Measurements from ENCODE around the gene MFRP. TPM values are rescaled to one million over a fixed set of nuclear protein-coding genes. Genes with fewer than 3 reads are reported as not detected.
A peak's percentile ranks its signal among the peaks of the same experiment; 100 is the strongest.

MFRP gene
- total and polyA plus RNA-seq, 9 of the 15 experiments (the other 6 are each of a cell fraction or from before 2014, with no cell fraction given), result not detected

DNA sequence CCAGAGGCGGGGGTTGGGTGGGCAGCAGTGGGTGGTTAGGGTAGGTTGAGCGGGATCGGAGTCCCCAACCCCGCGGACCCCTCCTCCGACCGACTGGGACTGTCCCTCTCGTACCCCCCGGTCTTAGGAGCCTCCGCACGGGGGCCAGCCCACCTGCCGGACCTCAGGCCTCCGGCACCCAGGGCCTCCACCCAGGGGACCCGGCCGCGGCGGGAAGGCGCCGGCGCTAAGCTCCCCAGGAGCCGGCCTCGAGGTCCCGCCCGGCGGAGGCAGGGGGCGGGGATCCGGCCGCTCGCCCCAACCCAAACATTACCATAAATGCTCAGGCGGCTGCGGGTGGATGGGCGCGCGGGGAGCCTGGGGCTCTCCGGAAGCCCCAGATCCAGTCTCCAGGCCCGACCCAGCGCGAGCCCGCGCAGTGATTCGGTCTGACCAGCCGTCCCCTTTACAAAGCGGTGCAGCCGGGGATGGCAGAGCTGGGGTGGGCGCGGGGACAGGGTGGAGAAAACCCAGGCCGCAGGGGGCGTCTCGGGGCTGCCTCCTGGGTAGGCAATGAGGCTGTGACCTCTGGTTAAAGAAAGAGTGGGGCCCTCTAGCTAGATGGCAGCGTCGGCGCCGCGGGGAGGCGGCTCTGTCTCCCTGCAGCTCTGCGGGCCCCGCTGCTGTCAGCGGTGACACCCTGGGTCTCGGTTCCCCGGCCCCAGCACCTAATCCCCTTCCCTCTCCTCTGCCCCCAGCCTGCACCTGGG is 25.6 kb downstream of the MFRP start (continued):
- TF ChIP-seq MYBL2 (IDR thresholded peaks at IDR 0.05; ENCODE audit: low read depth), result no peak
- no peak for TF ChIP-seq MYBL2 (CRISPR knock-in tag; IDR thresholded peaks at IDR 0.05; ENCODE audit: borderline replicate concordance)
- no peak for TF ChIP-seq KHSRP (IDR thresholded peaks at IDR 0.05)
- TF ChIP-seq, protein P1, sequence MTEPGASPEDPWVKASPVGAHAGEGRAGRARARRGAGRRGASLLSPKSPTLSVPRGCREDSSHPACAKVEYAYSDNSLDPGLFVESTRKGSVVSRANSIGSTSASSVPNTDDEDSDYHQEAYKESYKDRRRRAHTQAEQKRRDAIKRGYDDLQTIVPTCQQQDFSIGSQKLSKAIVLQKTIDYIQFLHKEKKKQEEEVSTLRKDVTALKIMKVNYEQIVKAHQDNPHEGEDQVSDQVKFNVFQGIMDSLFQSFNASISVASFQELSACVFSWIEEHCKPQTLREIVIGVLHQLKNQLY (CRISPR knock-in tag; conservative IDR thresholded peaks at IDR 0.05), result no peak
- no peak for TF ChIP-seq SMAD2 (IDR thresholded peaks at IDR 0.05; ENCODE audit: low read depth, low read length)
- peak; percentile 47; the same call in 1 of the 2 replicates for TF ChIP-seq MBD2 (IDR thresholded peaks at IDR 0.05; ENCODE audit: borderline replicate concordance, low read depth)
- TF ChIP-seq, protein P2, sequence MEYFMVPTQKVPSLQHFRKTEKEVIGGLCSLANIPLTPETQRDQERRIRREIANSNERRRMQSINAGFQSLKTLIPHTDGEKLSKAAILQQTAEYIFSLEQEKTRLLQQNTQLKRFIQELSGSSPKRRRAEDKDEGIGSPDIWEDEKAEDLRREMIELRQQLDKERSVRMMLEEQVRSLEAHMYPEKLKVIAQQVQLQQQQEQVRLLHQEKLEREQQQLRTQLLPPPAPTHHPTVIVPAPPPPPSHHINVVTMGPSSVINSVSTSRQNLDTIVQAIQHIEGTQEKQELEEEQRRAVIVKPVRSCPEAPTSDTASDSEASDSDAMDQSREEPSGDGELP (CRISPR knock-in tag; IDR thresholded peaks at IDR 0.05; ENCODE audit: borderline replicate concordance), result no peak
- no peak for TF ChIP-seq TAF15 (IDR thresholded peaks at IDR 0.05; ENCODE audit: low read depth, low read length)
- TF ChIP-seq ZNF695 (CRISPR knock-in tag; IDR thresholded peaks at IDR 0.05), result no peak
- TF ChIP-seq RREB1 (CRISPR knock-in tag; IDR thresholded peaks at IDR 0.05), result no peak; the same call in 1 of the 2 replicates
- TF ChIP-seq ZNF124 (CRISPR knock-in tag; IDR thresholded peaks at IDR 0.05), result no peak
- TF ChIP-seq NFE2 (IDR thresholded peaks at IDR 0.05; ENCODE audit: low read depth), result no peak
- TF ChIP-seq ZNF589 (CRISPR knock-in tag; IDR thresholded peaks at IDR 0.05; ENCODE audit: low read depth), result no peak
- no peak for TF ChIP-seq MTA1 (IDR thresholded peaks at IDR 0.05; ENCODE audit: borderline replicate concordance)
- TF ChIP-seq, protein P3, sequence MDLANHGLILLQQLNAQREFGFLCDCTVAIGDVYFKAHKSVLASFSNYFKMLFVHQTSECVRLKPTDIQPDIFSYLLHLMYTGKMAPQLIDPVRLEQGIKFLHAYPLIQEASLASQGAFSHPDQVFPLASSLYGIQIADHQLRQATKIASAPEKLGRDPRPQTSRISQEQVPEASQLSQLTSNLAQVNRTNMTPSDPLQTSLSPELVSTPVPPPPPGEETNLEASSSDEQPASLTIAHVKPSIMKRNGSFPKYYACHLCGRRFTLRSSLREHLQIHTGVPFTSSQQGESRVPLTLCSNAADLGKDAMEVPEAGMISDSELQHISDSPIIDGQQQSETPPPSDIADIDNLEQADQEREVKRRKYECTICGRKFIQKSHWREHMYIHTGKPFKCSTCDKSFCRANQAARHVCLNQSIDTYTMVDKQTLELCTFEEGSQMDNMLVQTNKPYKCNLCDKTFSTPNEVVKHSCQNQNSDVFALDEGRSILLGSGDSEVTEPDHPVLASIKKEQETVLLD (IDR thresholded peaks at IDR 0.05), result no peak
- no peak for TF ChIP-seq NFIC (IDR thresholded peaks at IDR 0.05)
- TF ChIP-seq ZFP1 (CRISPR knock-in tag; IDR thresholded peaks at IDR 0.05), result no peak
- TF ChIP-seq NCOA4 (IDR thresholded peaks at IDR 0.05; ENCODE audit: partially characterized antibody), result no peak
- no peak for TF ChIP-seq BRF1 (IDR thresholded peaks at IDR 0.05; ENCODE audit: borderline replicate concordance, extremely low read depth, insufficient read length)
- no peak for TF ChIP-seq FOXK2 (conservative IDR thresholded peaks at IDR 0.05 in 1 of 2, IDR thresholded peaks at IDR 0.05 in 1 of 2; ENCODE audit: low read depth in 2 of 2)

Data from K562 (cell line).